NCI-H82 treated with DMSO at 0.1 percent for 48 hours (cell line): Measurements from ENCODE around the gene NSUN6.
"Not testable (repeated sequence)": the region's sequence is repeated elsewhere in the genome, so short reads cannot be mapped to it uniquely, and the experiment has no call there.

ENCODE experiments used
- DNase-seq: peaks from one replicate; lab custom pipeline; 2025; ENCODE audit not compliant: unreplicated experiment; lab: John Stamatoyannopoulos, UW

The NSUN6 gene

DNA sequence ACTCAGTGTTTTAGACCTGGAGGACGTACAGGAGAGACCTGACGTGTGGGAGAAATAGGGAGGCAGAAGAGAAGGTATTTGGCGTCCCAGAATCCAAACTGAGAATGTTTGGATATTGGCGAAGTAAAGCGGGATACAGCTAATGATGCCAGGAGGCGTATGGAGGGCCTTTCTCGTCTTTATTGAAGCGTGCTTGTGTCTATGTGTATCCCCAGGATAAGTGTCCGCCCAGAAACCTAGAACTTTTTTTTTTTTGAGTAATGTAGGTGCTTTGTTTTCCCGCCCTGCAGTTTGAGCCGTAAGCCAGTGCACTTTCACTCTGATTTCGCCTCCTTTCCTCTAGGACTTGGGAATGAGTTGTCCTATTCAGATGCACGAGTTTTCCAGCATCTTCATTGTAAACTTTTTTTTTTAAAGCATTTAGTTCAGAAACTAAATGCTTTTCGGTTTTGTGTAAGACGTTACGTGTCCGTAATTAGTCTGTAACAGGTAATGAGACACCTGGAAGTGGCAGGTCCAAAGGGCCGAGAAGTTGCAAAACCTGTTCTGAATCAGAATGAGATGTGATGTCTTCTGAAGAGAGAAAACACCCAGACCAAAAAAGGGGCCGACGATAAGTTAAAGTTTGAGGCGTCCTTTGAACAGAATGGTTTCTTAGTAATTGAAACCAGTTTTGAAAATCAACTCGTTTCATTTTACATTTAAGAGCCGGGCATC, 8.6 kb upstream of the NSUN6 start:
- no peak for DNase-seq

DNA sequence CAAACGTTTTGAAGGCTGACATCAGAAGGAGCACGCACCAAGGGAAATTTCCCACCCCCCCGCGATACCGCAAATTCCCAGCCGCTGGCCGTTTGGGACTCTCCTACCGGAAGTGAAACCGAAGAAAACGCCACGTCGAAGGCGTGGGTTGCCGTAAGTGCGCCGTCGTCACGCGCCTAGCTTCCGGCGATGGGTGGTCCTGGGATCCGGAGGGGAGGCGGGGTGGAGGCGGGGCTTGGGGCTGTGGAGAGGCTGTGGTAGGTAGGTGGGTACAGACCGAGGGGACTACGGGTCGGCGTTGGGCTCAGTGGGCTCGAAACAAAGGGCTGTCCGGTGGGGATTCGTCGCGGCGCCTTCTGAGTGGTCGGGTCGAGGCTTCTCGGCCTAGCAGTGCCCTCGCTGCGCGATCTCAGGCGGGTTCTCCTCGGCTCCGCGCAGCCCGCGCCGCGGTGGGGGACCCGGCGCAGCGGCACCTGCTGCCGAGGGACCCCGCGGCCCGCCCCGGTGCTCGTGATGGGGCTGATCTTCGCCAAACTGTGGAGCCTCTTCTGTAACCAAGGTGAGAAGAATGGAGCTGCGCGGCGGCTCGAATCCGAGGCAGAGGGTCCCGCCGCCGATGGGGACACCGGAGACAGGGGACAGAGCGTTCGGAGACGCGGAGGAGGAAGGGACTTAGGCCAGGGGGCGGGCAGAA, 7.9 kb upstream of the NSUN6 start, which contains the start of gene ARL5B:
Gene ARL5B, plus strand, starts transcription at position 307 of the 694 bp plus-strand sequence. Its CDS starts 207 bp downstream, at position 514.
- DNase-seq: peak; percentile 73

DNA sequence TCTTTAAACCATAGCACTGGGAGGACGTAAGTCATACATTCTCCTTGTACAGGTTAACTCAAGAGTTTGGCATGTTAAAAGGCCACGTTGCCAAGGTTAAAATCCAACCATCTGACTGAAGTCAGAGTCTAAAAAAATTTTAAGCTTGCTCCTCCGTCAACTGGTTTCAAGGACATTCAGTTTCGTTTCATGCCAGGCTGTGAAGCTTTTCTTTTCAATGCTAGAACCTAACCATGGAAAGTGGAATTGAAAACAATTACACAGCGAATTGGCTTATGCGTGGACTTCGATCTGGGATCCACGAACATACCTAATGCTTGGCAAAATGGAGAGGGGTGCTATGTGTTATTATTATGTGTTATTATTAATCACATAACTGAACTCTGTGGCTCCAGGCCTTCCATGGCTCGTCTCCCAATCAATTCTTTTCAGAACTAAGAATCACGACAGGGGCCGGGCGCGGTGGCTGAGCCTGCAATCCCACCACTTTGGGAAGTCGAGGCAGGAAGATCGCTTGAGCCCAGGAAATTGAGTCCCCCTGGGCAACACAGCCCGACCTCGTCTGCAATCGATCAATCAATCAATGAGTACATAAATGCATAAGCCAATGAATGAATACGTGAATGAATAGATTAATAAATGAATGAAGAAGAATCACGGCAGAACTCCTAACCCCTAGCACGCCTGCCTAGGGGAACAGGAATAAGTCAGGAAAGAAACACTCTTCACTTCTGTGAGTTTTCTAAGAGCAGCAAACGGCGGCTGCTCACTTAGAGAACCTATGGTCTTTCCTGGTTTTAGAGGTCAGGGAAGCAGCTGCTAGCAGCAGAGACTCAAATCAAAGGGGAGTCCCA, 7.1 kb upstream of the NSUN6 start:
- DNase-seq: no peak

DNA sequence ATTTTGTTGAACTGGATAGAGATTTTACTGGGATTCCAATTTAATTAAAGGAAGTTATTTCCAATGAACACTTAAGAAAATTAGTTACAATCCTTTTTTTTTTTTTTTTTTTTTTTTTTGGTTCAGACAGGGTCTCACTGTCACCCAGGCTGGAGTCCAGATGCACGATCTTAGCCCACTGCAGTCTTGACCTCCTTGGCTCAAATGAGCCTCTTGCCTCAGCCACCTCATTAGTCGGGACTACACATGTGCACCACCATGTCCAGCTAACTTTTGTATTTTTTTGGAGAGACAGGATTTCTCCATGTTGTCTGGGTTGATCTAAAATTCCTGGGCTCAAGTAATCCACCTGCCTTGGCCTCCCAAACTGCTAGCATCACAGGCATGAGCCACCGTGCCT, 5.3 kb upstream of the NSUN6 start:
- no peak for DNase-seq

DNA sequence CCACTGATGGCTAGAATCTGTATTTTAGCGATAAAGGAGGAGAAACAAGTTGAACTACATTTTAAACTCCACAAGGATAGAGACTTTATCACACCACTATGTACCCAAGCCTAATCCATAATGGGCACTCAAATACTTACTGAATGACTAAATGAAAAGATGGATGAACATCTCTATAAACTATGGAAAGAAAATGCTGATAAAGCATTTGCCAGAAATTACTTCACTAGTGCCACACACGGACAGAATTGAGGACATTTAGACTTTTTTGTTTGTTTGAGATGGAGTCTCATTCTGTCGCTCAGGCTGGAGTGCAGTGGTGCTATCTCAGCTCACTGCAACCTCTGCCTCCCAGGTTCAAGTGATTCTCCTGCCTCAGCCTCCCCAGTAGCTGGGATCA, 1.7 kb upstream of the NSUN6 start:
- no peak for DNase-seq

DNA sequence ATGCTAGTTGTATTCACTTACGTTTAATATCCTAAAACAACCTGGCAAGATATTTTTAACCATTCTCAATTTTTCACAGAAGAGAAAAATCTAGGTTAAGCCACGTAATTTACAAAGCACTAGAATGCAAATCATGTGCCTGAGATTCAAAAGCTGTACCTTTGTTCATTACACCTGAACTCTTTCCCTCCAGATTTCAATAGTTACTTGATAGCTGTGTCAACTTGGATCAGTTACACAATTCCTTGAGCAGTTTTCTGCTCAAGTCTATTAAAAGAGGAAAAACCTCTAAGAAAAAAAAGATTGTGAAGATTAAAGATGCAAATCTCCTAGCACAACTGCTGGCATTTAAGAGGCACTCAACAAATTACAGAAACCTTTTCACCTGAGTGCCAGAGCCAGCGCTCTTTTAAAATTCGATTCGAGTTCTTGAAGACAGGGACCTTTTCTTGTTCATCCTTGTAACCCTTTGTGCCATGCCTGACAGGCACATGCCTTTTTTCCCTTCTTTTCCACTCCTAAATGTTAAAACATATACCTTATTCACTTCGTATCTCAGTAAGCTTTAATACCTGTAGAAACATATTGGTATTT, 886 bp downstream of the NSUN6 start:
- DNase-seq: peak; percentile 16

DNA sequence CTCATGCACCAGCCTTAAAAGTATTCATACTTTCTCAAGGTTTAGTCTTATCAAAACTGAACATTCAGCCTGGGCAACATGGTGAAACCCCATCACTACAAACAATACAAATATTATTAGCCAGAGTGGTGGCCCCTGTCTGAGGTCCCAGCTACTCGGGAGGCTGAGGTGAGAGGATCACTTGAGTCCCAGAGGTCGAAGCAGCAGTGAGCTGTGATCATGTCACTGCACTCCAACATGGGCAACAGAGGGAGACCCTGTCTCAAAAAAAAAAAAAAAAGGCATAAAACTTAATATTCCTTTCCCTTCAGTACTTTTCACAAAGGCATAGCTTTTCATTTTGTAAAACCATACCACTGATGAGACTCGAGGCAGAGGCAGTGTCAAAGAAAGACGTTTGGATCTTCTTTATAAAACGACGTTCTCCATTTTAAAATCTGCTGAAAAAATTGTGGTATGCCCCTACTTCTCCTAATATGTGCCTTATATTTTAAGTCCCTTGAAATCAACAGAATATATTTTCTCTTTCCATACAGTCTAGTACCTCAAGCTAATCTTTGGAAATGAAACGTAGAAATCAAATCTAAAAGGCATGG, 1.9 kb downstream of the NSUN6 start:
- no peak for DNase-seq

DNA sequence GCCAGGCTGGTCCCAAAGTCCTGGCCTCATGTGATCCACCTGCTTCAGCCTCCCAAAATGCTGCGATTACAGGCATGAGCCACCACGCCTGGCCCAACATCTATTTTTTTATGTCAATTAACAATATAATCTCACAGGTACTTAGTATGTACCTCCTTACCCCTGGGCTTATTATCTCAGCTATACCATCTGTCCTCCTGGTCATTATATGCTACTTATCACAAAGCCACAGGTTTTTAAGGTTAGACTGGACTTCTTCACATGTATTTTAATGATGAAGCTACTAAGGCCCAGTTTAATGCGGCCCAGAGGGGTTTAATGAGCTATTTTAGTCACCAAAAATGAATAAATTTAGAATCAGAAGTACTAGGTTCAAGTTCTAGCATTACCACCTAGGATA, 3.4 kb downstream of the NSUN6 start:
- DNase-seq: peak; percentile 10

DNA sequence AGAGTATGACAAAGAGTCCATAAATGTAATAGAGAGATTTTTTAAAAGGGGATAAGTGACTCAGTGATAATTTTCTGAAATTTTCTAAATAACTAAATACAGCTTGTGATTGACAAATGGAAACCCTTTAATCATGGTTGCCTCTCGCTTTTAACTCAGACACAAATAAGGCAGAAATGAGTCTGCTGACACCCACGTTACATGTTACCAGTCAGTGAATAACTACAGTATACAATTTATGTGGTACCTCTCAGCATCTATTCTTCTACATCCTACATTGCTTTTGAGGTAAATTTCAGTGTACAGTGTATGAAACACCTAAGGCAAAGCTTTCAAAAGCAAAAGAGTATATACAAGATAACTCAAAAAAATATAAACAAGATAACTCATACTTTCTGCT, 4.2 kb downstream of the NSUN6 start:
- no peak for DNase-seq

DNA sequence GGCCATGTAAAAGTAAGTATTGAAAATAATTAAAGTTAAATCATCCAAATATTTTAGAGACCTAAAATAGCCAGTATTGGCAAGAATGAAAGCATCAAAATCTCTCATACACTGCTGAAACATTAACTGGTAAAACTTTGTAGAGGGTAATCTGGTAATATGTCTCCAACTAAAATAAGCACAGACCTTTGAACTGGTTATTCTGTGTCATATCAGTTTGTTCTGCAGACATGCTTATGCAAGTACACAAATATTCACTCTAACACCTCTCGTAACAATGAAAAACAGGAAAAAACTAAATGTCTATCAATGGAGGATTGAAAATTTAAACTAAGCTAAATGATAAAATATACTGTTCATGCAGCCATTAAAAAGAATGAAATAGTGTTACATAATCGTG, 11.7 kb downstream of the NSUN6 start:
- not testable (repeated sequence) for DNase-seq

DNA sequence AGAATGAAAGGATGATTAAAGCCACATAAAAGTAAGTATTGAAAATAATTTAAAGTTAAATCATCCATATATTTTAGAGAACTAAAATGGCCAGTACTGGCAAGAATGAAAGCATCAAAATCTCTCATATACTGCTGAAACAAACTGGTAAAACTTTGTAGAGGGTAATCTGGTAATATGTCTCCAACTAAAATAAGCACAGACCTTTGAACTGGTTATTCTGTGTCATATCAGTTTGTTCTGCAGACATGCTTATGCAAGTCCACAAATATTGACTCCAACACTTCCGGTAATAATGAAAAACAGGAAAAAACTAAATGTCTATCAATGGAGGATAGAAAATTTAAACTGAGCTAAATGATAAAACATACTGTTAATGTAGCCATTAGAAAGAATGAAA, 14.0 kb downstream of the NSUN6 start:
- not testable (repeated sequence) for DNase-seq

DNA sequence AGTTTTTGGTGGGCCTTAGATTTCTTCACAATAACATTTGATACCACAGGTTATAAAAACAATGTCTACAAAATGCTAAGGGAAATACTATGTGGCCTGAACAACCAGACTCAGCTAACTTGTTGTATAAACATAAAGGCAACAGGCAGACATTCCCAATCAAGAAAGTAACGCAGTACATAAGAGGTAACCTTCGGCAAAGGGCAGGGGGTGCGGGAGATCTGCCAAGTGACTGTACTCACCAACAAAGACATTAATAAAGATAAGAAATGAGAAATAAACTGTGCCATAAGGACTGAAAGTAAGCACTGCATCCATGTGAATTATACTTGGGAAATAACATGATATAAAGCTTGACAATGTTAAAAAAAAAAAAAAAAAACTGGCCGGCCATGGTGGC, 15.4 kb downstream of the NSUN6 start:
- DNase-seq: no peak

DNA sequence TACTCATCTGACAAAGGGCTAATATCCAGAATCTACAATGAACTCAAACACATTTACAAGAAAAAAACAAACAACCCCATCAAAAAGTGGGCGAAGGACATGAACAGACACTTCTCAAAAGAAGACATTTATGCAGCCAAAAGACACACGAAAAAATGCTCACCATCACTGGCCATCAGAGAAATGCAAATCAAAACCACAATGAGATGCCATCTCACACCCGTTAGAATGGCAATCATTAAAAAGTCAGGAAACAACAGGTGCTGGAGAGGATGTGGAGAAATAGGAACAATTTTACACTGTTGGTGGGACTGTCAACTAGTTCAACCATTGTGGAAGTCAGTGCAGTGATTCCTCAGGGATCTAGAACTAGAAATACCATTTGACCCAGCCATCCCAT, 18.9 kb downstream of the NSUN6 start:
- not testable (repeated sequence) for DNase-seq

DNA sequence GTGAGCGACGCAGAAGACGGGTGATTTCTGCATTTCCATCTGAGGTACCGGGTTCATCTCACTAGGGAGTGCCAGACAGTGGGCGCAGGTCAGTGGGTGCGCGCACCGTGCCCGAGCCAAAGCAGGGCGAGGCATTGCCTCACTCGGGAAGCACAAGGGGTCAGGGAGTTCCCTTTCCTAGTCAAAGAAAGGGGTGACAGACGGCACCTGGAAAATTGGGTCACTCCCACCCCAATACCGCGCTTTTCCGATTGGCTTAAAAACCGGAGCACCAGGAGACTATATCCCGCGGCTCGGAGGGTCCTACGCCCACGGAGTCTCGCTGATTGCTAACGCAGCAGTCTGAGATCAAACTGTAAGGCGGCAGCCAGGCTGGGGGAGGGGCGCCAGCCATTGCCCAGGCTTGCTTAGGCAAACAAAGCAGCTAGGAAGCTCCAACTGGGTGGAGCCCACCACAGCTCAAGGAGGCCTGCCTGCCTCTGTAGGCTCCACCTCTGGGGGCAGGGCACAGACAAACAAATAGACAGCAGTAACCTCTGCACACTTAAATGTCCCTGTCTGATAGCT, 23.9 kb downstream of the NSUN6 start:
- DNase-seq: peak; percentile 2

DNA sequence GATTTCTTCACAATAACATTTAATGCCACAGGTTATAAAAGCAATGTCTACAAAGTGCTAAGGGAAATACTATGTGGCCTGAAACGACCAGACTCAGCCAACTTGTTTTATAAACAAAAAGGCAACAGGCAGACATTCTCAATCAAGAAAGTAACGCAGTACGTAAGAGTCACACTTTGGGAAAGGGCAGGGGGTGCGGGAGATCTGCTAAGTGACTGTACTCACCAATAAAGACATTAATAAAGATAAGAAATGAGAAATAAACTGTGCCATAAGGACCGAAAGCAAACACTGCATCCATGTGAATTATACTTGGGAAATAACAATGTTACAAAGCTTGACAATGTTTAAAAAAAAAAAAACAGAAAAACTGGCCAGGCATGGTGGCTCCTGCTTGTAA, 25.5 kb downstream of the NSUN6 start:
- DNase-seq: no peak

DNA sequence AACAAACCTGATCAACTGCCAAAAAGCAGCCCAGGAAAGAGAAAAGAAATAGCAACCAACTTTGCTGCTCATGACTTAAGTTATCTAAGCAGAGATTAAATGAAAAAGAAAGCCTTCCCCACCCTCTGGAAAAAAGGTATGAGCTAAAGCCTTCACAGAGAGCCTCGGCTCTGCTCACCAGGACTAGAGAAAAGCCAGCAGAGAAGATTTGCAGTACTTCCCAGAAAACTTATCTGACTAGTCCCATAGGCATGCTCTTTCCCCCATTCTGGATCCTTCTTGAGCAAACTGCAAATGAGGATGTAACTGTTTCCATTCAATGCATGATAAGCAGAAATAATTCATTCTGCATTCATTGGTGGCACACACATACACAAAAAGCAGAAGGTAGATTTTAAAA, 27.7 kb downstream of the NSUN6 start:
- not testable (repeated sequence) for DNase-seq

DNA sequence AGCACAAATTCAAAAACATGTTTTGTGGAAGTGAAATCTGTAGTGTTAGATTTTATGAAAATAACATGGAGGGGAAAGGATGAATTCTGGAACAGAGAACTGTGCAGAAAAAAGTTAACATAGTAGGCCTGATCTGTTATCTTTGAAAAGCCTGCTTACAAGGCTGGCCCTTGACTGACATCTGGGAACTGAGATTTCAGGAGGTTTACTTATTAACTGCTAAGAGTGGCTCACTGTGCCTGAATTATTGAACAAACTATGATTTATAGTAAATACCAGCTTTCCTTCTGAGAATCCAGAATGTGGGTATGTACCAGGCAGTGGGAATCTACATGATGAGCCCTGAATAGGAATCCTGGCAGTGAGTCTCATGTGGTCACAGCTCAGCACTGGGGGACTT, 30.5 kb downstream of the NSUN6 start:
- no peak for DNase-seq

DNA sequence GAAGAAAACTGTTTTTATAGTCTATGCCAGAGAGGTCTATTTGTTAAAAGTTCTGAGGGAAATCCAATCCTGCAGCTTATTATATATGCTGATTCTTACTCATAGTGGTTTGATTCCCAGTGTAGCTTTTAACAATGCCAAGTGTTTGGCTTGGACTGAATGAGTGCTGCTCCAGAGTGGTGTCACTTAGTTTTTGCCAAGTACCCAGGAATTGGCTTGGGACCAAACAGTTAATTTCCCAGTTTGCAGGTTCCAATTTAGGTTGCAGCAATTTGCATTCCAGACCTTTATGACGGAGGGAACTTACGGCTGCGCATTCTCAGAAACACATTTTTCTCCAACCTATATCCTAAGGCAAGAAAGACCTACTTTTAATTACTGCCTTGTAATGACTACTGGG, 32.4 kb downstream of the NSUN6 start:
- no peak for DNase-seq

DNA sequence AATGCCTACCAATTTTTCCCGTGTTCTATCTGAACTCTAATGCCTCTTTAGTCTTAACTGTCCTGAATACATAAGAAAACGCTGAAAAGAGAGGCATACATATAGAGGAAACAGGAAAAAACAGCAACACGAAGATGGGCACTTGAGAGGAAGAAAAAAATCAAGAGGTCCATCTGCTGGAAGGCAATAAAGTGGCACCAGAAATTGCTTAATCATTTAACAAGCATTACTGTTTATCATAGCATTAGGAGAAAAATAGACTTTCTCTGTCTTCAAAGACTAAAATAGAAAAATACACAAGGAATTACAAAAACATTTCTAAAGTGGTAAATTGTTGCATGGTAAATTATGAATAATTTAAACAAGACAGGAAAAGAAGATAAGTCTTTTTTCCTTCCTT, 35.0 kb downstream of the NSUN6 start:
- DNase-seq: no peak

DNA sequence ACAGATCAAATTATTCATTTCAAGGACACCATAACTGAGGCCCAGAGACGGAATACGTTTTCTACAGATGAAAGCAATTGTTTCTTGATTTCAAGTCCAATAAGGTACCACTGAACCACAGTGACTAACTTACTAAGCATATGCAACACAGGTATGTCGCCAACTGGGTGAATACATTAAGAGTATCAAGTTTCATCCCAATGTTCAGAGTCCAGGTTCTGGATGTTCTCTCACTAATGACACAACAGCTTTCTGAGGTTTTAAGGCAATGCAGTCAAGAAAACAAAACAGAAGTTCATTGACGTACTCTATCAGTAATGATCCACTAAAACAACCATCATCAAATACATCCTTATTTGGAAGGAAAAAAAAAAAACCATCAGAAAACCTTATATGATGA, 35.8 kb downstream of the NSUN6 start:
- DNase-seq: no peak

DNA sequence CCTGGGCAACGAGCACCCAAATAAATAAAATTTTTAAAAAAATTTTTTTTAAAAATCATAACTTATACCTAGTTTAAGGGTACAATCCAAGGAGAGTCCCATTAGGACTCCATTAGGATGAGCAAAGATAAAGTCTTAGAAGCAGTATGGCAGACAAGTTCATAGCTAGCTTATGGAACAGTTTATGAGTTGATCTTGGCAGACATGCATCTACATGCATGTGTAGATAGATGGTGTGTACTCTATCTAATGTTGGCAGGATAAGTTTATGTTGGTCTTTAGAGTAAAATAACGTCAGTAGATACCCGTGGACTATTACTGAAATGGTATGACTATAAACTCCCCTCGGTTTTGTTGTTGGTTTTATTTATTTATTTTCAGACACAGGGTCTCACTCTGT, 40.2 kb downstream of the NSUN6 start:
- no peak for DNase-seq
